CD4-positive, alpha-beta T cell treated with Interleukin-15 for 4 hours (primary cell): Measurements from ENCODE around the gene SMCO2.

ENCODE experiments used
- DNase-seq: peaks from one replicate; pipeline ENCODE4 v3.0.0-alpha.2; 2020; ENCODE audit warnings: low spot score

The SMCO2 gene

GRCh38 chr12:27453421-27453820, 6.9 kb downstream of the SMCO2 start:
- no peak for DNase-seq

- DNase-seq: no peak
These were observed 9.1 kb downstream of the SMCO2 start for GRCh38 chr12:27455589-27455988.

- DNase-seq: no peak
These were observed 10.1 kb downstream of the SMCO2 start for GRCh38 chr12:27456618-27457017.

- DNase-seq: no peak
These were observed 14.0 kb downstream of the SMCO2 start for GRCh38 chr12:27460471-27460978.

- no peak for DNase-seq
These were observed 15.7 kb downstream of the SMCO2 start for GRCh38 chr12:27462151-27462694.

GRCh38 chr12:27462851-27463250, 16.3 kb downstream of the SMCO2 start:
- DNase-seq: no peak

- no peak for DNase-seq
These were observed 17.1 kb downstream of the SMCO2 start for GRCh38 chr12:27463511-27464219.

- DNase-seq: no peak
These were observed 17.7 kb downstream of the SMCO2 start for GRCh38 chr12:27464220-27464554.

GRCh38 chr12:27467641-27468040, 21.1 kb downstream of the SMCO2 start:
- no peak for DNase-seq

GRCh38 chr12:27468241-27468640, 21.7 kb downstream of the SMCO2 start:
- no peak for DNase-seq

- no peak for DNase-seq
These were observed 22.7 kb downstream of the SMCO2 start for GRCh38 chr12:27469176-27469736.

- DNase-seq: no peak
These were observed 26.1 kb downstream of the SMCO2 start for GRCh38 chr12:27472604-27473003.

GRCh38 chr12:27474344-27474743, 27.8 kb downstream of the SMCO2 start:
- no peak for DNase-seq

GRCh38 chr12:27477049-27477448, 30.5 kb downstream of the SMCO2 start:
- DNase-seq: no peak

- no peak for DNase-seq
These were observed 32.4 kb downstream of the SMCO2 start for GRCh38 chr12:27478949-27479348.

GRCh38 chr12:27480016-27480415, 33.5 kb downstream of the SMCO2 start:
- DNase-seq: no peak

GRCh38 chr12:27486961-27487360, 40.4 kb downstream of the SMCO2 start:
- DNase-seq: no peak

GRCh38 chr12:27488479-27488878, 41.9 kb downstream of the SMCO2 start:
- no peak for DNase-seq

GRCh38 chr12:27491226-27491625, 44.7 kb downstream of the SMCO2 start:
- no peak for DNase-seq

GRCh38 chr12:27493260-27493940, 46.9 kb downstream of the SMCO2 start:
- no peak for DNase-seq

GRCh38 chr12:27497446-27497845, 50.9 kb downstream of the SMCO2 start:
- DNase-seq: no peak

- DNase-seq: no peak
These were observed 51.6 kb downstream of the SMCO2 start for GRCh38 chr12:27498149-27498548.

GRCh38 chr12:27498761-27499160, 52.2 kb downstream of the SMCO2 start:
- no peak for DNase-seq
